Activated gamma-delta T cell treated with anti-CD3 and anti-CD28 coated beads, Interleukin-2, amount 50 U/mL, for 16 hours (primary cell): Measurements from ENCODE around the gene NOSTRIN.

Source experiments
- DNase-seq: peaks from one replicate; pipeline ENCODE4 v3.0.0-alpha.2; 2020; ENCODE audit warnings: low read depth

The NOSTRIN gene

DNA sequence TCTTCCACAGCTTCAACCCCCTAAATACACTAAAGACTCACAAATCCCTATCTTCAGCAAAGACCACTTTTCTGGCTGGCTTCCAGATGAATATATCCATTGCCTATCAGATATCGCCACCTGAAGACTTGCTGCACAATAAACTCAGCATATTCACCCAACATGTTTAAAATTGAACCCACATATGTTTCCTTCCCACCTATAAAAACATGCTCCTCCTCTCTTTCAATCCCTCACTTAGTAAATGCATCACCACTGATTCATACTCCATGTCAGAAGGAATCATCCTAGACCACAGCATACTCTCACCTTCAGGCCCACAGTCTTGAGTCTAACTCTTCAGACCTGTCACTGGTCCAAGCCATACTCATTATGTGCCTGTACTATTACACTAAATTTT is 82.5 kb downstream of the NOSTRIN start:
- no peak for DNase-seq

DNA sequence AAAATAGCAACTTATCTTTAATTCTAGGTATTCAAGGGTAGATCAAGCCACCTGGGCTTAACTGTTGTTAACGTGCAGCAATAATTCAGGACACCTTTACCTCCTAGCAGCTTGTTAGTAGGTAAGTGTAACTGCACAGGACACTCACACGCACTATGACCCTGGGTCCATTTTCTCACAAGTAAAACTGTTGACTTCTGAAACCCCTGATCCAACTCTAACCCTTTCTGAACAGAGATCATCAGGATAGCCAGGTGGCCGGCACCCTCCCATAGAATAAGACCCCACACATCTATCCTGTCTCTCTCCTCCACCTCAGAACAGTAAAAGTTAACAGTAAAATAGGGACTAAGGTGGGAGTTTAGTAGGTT is 87.2 kb downstream of the NOSTRIN start:
- no peak for DNase-seq

DNA sequence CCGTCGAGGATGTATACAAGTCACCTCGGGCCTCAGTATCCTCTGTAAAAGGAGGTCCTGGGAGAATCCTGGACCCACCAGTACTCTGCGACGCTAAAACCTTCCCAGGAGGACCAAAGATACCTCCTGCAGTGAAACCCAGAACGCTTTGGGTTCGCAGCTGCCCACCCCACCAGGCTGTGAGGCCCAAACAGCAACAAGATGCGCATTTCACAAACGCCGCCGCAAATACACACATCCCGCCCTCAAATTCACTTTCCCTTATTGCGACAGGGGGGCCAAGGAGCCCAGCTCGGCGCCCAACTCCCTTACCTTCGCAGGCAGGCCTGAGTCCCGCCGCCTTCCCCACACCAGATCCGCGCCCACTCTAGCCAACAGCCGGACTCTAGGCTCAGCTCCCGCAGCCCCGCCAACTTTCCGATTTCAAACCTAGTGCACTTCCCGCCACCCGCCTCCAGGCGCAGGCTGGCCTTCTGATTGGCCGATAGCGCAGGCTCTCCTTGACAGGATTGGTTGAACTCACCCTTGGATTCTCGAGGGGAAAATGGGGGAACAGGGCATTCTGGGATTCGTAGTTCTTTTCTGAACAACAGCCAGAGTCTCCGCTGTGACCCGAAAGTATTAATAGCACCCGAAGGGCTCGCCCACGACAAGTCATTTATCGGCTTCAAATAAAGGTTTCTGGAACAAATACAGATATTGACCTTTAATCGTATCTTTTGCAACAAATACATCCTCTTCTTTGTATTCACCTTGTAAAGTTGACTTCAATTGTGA is 87.8 kb downstream of the NOSTRIN start, which contains the start of gene SPC25:
TSS of gene SPC25 (minus strand) at position 425 of the 777 bp plus-strand sequence. CDS start 911 bp downstream, outside the sequence.
- peak; percentile 69 for DNase-seq

DNA sequence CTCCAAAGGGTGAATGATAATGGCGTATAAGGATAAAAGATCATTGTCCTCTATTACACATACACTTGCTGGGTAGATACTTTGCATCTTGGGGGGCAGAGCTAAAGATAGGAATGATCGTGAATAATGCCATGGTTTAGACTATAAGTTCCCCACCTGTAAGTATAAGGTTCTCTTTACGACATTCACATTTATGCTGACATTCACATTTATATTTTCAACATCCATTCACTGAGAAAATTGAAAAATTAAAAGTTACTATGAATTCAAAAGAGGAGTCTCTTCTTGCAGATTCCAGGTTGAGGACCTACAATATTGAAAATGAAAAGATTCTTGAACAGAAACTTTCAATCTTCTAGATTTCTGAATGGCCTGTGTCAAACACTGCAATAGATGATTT is 89.9 kb downstream of the NOSTRIN start:
- no peak for DNase-seq

DNA sequence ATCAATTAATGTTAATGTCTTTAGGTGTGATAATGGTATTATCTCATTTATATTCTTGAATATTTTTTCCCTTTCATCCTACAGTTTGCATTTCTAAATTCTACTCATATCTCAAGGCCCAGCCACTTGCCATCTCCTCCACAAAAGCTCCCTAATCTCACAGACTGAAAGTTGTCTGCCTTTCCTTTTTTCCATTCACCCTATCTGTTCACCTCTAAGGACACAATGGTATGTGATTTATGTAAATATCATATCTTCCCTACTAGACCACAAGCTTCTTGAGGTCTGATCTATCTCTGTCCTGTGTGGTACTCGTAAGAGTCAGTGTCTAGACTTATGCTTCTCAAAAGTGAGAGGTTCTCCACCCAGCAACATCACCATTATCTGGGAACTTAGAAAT is 91.7 kb downstream of the NOSTRIN start:
- no peak for DNase-seq

DNA sequence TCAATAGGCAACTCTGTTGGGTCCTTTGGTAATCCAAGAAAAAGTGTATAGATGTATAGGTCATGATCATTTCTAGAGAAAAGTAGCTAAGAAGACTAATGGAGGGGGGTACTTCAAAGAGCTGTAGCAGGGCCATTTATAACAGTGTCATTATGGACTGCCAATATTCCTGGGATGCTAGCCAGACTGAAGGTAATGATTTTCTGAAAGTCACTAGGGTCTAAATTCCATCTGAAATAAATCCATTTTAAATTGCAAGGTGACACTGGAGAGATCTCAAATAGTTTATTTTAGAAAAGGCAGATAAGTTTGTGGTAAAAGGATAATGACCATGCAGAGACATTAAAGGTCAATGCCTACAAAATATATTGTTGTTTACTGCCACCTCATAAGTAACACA is 92.3 kb downstream of the NOSTRIN start:
- no peak for DNase-seq

DNA sequence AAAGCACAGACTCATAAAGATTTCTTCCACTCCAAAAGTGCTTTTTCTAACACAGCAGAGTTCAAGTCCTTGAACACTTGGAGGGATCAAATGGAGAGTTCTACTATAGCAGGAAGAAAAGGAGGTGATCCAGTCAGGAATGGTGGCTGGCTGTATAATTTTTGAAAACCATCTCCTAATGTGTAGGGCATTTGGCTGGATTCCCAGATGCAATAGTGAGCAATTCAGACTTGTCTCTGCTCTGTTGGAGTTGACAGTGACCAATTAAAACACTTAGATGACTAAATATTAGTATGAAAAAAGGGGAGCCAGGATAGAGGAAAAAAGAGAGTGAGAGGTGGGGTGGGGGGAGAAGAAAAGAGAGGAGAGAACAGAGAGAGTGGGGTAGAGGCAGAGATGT is 93.3 kb downstream of the NOSTRIN start:
- DNase-seq, result no peak

DNA sequence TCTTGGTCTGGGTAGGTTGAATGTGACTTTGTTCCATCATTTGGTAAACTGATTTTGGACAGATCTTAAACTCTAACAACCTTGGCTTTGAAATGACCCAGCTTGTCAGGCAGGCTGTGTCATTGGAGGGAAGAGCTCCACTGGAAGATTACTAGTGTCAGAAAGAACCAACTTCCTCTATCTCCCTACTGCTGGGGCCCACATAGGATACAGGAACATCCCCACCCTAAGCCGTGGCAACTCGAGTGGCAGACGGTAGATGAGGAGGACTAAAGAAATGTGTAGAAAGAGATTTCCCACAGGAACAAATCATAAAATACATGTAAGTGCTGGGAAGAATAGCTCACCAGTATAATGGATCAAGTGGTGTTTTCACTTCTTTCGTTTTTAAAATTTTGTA is 94.3 kb downstream of the NOSTRIN start:
- DNase-seq, result no peak

DNA sequence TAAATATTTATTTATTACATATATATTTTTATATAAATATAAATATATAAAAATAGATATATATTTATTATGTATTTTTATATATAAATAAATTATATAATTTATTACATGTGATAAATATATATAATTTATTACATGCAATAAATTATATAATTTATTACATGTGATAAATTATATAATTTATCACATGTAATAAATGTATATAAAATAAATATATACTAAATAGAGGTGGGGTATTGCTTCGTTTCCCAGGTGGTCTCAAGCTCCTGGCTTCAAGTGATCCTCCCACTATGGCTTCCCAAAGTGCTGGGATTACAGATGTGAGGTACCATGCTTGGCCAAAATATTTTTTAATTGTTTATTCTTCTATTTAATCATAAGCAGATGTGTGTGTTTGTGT is 95.0 kb downstream of the NOSTRIN start:
- DNase-seq, result no peak

DNA sequence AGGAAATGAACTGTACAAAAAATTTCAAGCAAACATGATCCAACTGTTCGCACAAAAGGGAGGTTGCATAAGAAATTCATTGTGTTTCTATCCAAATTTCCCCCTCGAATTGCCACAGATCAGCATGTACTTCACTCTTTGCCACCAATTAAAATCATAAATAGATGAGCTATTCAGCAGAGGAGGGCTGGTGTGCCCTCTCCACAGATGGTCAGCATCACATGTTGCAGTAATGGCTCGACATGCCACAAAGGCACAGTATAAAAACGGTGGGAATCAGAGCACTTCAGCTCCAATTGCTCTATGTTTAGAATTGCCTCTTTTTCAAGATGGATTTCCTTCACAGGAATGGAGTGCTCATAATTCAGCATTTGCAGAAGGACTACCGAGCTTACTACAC is 98.6 kb downstream of the NOSTRIN start, which contains the start of gene G6PC2:
TSS of gene G6PC2 (plus strand) at position 289 of the 400 bp plus-strand sequence. CDS start at position 330, 41 bp downstream.
- DNase-seq, result no peak

DNA sequence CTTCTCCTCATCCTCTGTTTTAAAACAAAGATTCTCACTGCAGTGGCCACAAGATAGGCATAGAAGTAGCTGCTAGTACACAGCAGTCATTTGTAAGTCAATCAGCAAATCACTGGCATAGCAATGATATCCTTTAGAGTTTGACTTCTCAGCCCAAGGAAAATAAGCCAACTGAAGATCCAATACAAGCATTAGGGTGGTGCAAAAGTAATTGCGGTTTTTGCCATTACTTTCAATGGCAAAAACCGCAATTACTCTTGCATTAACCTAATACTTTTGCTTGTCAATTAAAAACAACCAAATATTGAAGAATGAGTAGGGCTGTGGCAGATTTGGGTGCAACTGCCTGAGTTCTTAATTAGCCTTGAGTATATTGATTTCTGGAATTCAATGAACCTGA is 101.5 kb downstream of the NOSTRIN start:
- no peak for DNase-seq

DNA sequence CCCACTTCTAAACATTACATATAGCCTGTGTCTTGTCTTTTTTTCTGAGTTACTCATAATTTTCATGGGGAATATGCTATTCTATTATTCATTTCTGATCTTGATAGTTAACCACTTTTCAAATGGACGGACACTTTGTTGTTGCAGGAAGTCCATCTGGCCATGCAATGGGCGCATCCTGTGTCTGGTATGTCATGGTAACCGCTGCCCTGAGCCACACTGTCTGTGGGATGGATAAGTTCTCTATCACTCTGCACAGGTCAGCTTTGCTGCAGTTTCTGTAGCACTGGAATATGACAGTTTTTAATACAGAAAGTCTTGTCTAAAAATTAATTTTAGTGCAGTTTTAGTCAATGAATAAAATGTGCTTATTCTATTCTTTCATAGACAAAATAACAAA is 101.9 kb downstream of the NOSTRIN start:
- DNase-seq, result no peak

DNA sequence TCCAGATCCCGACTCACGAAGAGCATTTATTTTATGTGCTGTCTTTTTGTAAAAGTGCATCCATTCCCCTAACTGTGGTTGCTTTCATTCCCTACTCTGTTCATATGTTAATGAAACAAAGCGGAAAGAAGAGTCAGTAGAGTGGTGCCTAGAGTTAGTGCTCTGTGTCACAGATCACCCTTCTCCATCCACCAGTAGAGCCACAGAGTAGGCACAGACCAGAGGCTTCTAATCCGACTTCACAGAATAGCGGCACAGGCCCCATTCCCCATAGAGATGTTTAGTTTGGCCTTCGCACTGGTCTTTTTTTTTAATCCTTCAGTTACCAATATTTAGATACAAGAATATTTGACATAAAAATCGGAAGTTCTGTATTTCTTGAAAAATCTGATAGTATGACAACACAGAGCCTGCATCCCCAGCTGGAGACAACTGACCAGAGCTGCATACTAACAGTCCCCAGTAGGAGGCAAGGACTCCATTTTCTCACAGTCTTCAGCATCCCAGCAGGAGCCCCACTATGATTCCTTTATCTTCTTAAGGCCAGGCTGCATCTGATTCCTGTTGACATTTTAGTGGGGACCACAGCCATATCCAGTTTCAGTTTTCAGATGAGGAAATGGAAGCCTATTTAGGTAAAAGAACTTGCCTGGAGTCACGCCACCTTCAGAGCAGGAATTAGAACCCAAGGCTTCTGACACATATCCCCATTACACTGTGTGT is 105.7 kb downstream of the NOSTRIN start:
- DNase-seq, result no peak

DNA sequence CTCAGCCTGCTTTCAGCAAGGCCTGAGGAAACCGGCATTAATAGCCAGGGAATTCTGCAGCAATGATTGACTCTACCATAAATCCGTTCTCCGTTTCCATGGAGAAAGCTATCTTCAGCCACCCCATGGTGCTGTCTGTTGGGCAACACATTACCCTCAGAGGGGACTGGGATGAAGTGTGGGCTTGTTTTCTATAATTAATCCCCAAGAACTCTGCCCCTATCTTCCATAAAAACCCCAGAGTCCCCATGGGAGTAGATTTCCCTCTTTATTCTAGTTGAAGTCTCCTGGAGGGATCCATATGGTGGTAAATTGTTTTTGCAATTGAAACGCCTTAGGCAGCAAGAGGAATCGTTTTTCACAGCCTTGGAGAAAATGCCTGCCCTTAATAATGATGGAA is 107.9 kb downstream of the NOSTRIN start:
- no peak for DNase-seq

DNA sequence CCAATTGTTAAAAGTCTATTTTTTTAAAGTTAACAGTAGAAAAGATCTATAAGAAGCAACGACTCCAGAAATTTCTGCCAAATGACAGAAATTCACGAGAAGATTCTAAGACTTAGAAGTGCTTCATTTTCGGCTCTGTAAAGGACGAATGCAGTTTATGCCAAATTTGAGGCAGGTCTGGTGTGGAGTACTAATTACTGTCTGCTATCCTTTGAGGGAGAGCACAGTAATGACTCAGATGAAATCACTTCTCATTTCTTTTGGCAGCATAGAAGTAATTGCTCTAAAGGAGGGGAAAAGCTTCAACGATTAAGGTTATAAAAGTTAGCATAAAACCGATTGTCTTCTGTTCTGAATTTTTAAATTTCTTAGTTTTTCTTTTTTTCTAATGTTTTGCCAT is 110.0 kb downstream of the NOSTRIN start:
- no peak for DNase-seq

DNA sequence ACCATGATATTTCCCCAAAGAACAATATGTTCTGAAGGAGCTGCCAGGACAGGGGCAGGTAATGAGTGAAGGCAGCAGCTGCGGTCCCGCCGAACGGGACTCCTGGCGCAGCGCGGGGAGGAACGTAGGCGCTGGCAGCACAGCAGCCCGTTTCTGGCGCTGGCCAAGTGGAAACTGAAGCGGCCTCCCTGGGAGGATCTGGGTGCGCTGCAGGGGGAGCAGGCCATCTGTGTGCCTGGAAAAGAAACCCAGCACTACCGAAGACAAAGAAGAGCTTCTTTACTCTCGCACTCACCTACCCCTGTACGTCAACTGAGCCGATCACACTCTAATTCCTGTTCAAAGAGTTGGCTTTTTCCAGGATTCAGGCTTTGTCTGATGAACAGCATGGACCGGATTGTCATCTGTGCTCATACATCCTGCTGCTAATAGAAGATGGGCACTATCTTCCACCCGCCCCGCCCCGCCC is 110.5 kb downstream of the NOSTRIN start:
- no peak for DNase-seq

DNA sequence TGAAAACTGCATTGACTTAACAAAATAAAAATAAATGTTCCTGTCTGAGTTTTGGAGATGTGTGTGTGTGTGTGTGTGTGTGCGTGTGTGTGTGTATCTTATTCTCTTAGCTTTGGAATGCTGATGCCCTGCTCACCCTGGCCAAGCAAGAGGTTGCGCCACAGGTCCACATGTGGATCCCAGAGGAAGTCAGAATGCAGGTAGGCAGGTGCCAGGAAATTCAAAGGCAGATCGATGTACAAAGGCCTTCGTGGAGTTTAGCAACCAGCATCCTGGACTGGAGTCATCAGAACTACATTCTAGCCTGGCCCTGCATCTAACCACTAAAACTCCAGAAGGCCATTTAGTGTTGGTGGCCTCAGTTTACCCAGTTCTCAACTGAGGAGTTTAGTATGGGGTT is 111.1 kb downstream of the NOSTRIN start:
- DNase-seq, result no peak
